Natural killer cell (primary cell): Measurements from ENCODE around the gene RAVER2. TPM values are rescaled to one million over a fixed set of nuclear protein-coding genes. Genes with fewer than 3 reads are reported as not detected.
"Not testable (repeated sequence)": the region's sequence is repeated elsewhere in the genome, so short reads cannot be mapped to it uniquely, and the experiment has no call there.

Source experiments
- ATAC-seq, 3 donors: fragments of 150-1000 bp in 2 of 3; fragments of 200-7000 bp in 1 of 3; cut with Tn5 transposase; 1 replicate in 1 of 3; 2 replicates in 2 of 3; pipeline ENCODE4 v1.10.0; 2021; ENCODE audit warnings: mild to moderate bottlenecking in 2 of 3, moderate library complexity in 2 of 3
- DNase-seq, 2 donors: peaks; one replicate each; pipeline versions ENCODE4 v3.0.0 to v3.0.0-alpha.2; 2013 to 2021; ENCODE audit warnings: mixed read lengths in 1 of 2
- H3K27ac ChIP-seq: one replicate; pipeline ENCODE4 v1.5.1; 2013; ENCODE audit warnings: mild to moderate bottlenecking, low read length
- H3K27me3 ChIP-seq: one replicate; pipeline ENCODE4 v1.6.1; 2013; ENCODE audit warnings: low read length; ENCODE audit not compliant: control insufficient read depth, insufficient read depth
- H3K36me3 ChIP-seq: one replicate; pipeline ENCODE4 v1.6.1; 2013; ENCODE audit warnings: low read length; ENCODE audit not compliant: control insufficient read depth, insufficient read depth
- H3K4me1 ChIP-seq: one replicate; pipeline ENCODE4 v1.6.1; 2013; ENCODE audit warnings: low read length; ENCODE audit not compliant: control insufficient read depth, insufficient read depth
- H3K4me3 ChIP-seq: one replicate; pipeline ENCODE4 v1.5.1; 2013; ENCODE audit warnings: low read length
- H3K9me3 ChIP-seq: one replicate; pipeline ENCODE4 v1.6.1; 2013; ENCODE audit warnings: low read length; ENCODE audit not compliant: control insufficient read depth, insufficient read depth
- H3K27ac Mint-ChIP-seq, 2 donors: one replicate each; pipeline ENCODE4 v1.8.0; 2022; ENCODE audit warnings: mild to moderate bottlenecking in 2 of 2, mixed read lengths in 2 of 2, moderate library complexity in 1 of 2
- H3K27me3 Mint-ChIP-seq, 2 donors: one replicate each; pipeline ENCODE4 v1.8.0; 2022; ENCODE audit warnings: low read depth in 2 of 2, mixed read lengths in 2 of 2
- H3K36me3 Mint-ChIP-seq: one replicate; pipeline ENCODE4 v1.8.0; 2022; ENCODE audit warnings: mixed read lengths
- H3K4me1 Mint-ChIP-seq, 2 donors: one replicate each; pipeline ENCODE4 v1.8.0; 2022; ENCODE audit warnings: mixed read lengths in 2 of 2
- H3K4me3 Mint-ChIP-seq: one replicate; pipeline ENCODE4 v1.8.0; 2022; ENCODE audit warnings: mild to moderate bottlenecking, moderate library complexity, mixed read lengths
- H3K9me3 Mint-ChIP-seq, 2 donors: one replicate each; pipeline ENCODE4 v1.8.0; 2022; ENCODE audit warnings: mixed read lengths in 2 of 2
- WGBS: methylation state at CpG from one replicate; pipeline ENCODE4 v1.1.7; 2013; ENCODE audit warnings: missing lambda C conversion rate; ENCODE audit not compliant: insufficient coverage; 5-methylcytosine and 5-hydroxymethylcytosine counted together
- intact Hi-C: fragments of 100-400 bp; cut with micrococcal nuclease; formaldehyde crosslinking; loops from one replicate; pipeline ENCODE4 v1.14.2; 2022
- total RNA-seq, 4 donors: library from RNA; stranded (reverse); fragments of 120-200 nt in 1 of 4; gene quantifications; one replicate each; pipeline versions ENCODE4 v1.2.3 to v1.2.4, GENCODE V29; 2013 to 2022
- TF ChIP-seq, protein P1 (sequence below): fragments of 200-600 bp; IDR thresholded peaks from one replicate; pipeline ENCODE4 v1.8.0; 2022; ENCODE audit warnings: antibody characterized with exemption

Gene RAVER2
- total RNA-seq, 3 donors from 2014 or later (not counting 1 experiment from before 2014, with no cell fraction given) = 0.82 to 1.4 (median 1.2) TPM

DNA sequence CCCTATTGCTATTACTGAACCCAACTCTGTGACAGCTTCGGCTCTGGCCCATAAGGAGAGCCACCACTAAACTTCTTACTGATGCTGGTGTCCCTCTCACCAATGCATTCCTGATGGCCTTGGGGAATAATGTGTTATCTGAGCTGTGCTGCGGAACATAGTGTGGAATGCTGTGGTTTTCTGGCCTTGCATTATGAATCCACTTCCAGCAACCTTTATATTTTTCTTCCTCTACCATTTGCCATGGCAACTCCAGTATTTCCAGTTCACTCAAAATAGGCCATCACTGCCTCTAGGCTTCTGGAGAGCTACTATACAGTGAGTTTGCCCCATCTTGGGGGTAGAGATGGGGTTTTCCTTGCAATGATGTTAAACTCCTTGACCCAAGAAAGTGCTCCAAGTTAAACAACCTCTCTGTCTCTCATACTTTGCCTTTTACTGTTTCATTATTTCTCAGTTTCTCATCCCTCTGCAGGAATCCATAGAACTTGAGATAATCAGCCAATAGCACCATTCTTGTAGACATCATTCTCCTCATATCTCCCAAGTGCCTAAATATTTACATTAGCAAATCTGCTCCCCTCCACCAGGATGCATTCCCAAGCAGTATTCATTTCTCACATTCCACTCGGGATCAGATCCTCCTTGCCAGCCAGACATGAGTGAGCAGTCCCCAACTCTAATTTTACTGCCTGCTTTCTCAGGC is 11.1 kb upstream of the RAVER2 start:
- Mint-ChIP-seq H3K4me1 (no peaks in the 10 kb centered on the region), H3K9me3 (no peaks in the 10 kb centered on the region), H3K27me3 (peaks cover 0 to 2% of the 10 kb centered on the region in 2 donors), H3K27ac (no peak overlapping the region), H3K4me3 (no peak overlapping the region), H3K36me3 (no peaks in the 10 kb centered on the region)
- WGBS = 97% methylated on average over 3 of the region's 3 CpGs
- TF ChIP-seq, protein P1, sequence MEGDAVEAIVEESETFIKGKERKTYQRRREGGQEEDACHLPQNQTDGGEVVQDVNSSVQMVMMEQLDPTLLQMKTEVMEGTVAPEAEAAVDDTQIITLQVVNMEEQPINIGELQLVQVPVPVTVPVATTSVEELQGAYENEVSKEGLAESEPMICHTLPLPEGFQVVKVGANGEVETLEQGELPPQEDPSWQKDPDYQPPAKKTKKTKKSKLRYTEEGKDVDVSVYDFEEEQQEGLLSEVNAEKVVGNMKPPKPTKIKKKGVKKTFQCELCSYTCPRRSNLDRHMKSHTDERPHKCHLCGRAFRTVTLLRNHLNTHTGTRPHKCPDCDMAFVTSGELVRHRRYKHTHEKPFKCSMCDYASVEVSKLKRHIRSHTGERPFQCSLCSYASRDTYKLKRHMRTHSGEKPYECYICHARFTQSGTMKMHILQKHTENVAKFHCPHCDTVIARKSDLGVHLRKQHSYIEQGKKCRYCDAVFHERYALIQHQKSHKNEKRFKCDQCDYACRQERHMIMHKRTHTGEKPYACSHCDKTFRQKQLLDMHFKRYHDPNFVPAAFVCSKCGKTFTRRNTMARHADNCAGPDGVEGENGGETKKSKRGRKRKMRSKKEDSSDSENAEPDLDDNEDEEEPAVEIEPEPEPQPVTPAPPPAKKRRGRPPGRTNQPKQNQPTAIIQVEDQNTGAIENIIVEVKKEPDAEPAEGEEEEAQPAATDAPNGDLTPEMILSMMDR = no peak
- DNase-seq (no peak), ATAC-seq (no peak)
- H3K27ac ChIP-seq = no peak overlapping the region
- H3K27me3 ChIP-seq = no peaks in the 10 kb centered on the region
- no peaks in the 10 kb centered on the region for H3K9me3 ChIP-seq
- no peaks in the 10 kb centered on the region for H3K4me1 ChIP-seq
- intact Hi-C loops = no loop called here
- no peaks in the 10 kb centered on the region for H3K36me3 ChIP-seq
- H3K4me3 ChIP-seq = no peak overlapping the region

DNA sequence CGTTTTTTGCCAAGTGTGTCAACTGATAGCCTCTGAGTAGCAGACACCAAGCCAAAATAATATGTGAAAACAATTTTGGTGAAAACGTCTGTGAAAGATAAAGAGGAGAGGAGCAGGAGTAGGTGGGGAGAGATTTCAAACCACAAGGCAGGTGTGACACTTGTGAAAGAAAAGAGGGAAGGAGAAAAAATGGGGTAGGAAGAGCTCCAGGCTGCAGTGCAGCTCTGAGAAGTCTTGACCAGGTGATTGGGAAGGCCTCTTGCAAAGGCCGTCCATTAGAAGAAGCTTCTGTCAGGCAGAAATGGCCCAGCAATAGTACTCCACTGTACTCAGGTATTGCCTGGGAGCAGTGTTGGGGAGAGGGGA is 10.6 kb upstream of the RAVER2 start:
- no peaks in the 10 kb centered on the region for H3K9me3 ChIP-seq
- TF ChIP-seq, protein P1 = no peak
- no peak overlapping the region for H3K4me3 ChIP-seq
- Mint-ChIP-seq H3K27ac (no peak overlapping the region), H3K4me3 (no peak overlapping the region), H3K4me1 (no peaks in the 10 kb centered on the region), H3K9me3 (no peaks in the 10 kb centered on the region), H3K36me3 (no peaks in the 10 kb centered on the region), H3K27me3 (peaks cover 2 to 3% of the 10 kb centered on the region in 2 donors)
- peaks cover under 1% of the 10 kb centered on the region for H3K27me3 ChIP-seq
- intact Hi-C loops = no loop called here
- DNase-seq (no peak), ATAC-seq (no peak)
- H3K27ac ChIP-seq = no peak overlapping the region
- H3K36me3 ChIP-seq = no peaks in the 10 kb centered on the region
- WGBS = 80% methylated on average over 3 of the region's 3 CpGs
- no peaks in the 10 kb centered on the region for H3K4me1 ChIP-seq

DNA sequence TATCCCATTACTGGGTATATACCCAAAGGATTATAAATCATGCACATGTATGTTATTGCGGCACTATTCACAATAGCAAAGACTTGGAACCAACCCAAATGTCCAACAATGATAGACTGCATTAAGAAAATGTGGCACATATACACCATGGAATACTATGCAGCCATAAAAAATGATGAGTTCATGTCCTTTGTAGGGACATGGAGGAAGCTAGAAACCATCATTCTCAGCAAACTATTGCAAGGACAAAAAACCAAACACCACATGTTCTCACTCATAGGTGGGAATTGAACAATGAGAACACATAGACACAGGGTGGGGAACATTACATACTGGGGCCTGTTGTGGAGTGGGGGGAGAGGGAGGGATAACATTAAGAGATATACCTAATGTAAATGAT is 4.2 kb upstream of the RAVER2 start:
- not testable (repeated sequence) for H3K4me3 ChIP-seq, ATAC-seq, H3K27ac ChIP-seq, H3K9me3 ChIP-seq, H3K27me3 ChIP-seq, DNase-seq, H3K27ac Mint-ChIP-seq, H3K9me3 Mint-ChIP-seq, H3K4me3 Mint-ChIP-seq, H3K36me3 Mint-ChIP-seq, H3K36me3 ChIP-seq
- WGBS = no CpG with 5 or more reads among the region's 1 CpG
- peaks cover 10 to 13% of the 10 kb centered on the region in 2 donors for H3K4me1 Mint-ChIP-seq
- H3K4me1 ChIP-seq = peaks cover 12% of the 10 kb centered on the region
- intact Hi-C loops = loop anchor here (10.0 kb wide), 1 partner anchor 84 kb away; no protein-coding TSS in a partner anchor
- H3K27me3 Mint-ChIP-seq = peaks cover 3 to 14% of the 10 kb centered on the region in 2 donors

DNA sequence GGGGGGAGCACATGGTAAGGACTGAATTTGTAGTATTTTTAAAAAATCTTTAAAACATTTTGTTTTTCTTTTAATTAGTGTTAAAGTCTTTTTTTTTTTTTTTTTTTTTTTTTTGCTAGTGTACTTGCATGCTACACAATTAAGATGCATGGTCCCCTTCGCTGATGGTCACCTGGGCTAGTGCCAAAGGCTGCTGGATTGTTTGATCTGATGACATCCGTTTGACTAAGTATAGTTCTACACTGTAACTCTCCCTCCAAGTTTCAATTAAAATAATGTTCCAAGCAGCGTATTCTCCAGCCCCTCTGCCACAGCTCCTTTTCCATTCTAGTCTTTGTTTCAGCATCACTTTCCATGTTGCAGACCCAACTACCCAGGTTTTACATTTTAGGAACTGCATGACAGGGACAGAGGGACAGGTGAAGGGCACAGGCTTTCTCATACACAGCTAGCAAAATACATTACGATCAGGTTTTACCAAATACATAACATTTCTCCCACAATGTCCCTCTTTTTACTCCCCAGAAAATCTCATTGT is 852 bp upstream of the RAVER2 start:
- TF ChIP-seq, protein P1 = no peak
- no peak overlapping the region for H3K27ac ChIP-seq
- H3K4me3 ChIP-seq = peak overlapping the region; percentile 42
- peaks cover 2% of the 10 kb centered on the region for H3K27me3 ChIP-seq
- peaks cover 14% of the 10 kb centered on the region for H3K4me1 ChIP-seq
- Mint-ChIP-seq H3K4me1 (peaks cover 20% of the 10 kb centered on the region in 2 donors), H3K27me3 (peaks cover 3 to 14% of the 10 kb centered on the region in 2 donors), H3K9me3 (no peaks in the 10 kb centered on the region), H3K27ac (peak overlapping the region in 1 of 2 donors; percentile 60), H3K36me3 (no peaks in the 10 kb centered on the region), H3K4me3 (peak overlapping the region; percentile 91)
- 14% methylated on average over 4 of the region's 4 CpGs for WGBS
- intact Hi-C loops = loop anchor here (10.0 kb wide), 1 partner anchor 81 kb away; no protein-coding TSS in a partner anchor
- H3K9me3 ChIP-seq = no peaks in the 10 kb centered on the region
- no peak for ATAC-seq
- H3K36me3 ChIP-seq = no peaks in the 10 kb centered on the region
- no peak for DNase-seq
